Measurements from ENCODE around the gene AP2A1.

DNA sequence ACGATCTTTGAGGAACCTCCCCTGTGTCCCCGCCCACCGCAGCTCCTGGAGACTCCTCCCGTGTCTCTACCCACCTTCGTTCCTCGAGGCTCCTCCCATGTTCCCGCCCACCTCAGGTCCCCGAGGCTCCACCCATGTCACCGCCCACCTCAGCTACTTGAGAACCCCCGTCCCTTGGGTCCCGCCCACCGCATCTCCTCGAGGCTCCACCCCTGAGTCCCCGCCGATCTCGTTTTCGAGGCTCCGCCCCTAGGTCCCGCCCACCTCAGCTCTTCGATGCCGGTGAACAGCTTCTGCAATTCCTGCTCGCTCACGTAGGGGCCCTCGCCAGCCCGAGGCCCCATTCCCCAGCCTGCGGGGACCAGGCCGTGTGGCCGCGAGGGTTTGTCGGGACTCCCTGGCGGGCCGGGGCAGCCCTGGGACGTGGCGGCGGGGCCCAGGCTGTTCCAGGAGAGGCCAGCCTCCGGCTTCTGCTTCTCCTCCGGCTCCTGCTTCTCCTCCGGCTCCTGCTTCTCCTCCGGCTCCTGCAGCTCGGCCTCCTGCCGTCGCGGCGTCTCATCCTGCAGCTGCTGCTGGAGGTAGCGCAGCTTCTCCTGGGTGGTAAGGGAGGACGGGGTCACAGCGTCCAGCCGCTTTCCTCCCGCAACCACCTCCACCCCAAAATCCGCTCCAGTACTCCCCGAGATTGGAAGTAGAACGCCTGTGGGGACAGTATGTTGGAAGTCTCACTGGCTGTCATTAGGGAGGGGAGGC, 20.4 kb upstream of the AP2A1 start:
- TF ChIP-seq POLR2A (IDR thresholded peaks at IDR 0.05): no peak
- TF ChIP-seq, protein P1, sequence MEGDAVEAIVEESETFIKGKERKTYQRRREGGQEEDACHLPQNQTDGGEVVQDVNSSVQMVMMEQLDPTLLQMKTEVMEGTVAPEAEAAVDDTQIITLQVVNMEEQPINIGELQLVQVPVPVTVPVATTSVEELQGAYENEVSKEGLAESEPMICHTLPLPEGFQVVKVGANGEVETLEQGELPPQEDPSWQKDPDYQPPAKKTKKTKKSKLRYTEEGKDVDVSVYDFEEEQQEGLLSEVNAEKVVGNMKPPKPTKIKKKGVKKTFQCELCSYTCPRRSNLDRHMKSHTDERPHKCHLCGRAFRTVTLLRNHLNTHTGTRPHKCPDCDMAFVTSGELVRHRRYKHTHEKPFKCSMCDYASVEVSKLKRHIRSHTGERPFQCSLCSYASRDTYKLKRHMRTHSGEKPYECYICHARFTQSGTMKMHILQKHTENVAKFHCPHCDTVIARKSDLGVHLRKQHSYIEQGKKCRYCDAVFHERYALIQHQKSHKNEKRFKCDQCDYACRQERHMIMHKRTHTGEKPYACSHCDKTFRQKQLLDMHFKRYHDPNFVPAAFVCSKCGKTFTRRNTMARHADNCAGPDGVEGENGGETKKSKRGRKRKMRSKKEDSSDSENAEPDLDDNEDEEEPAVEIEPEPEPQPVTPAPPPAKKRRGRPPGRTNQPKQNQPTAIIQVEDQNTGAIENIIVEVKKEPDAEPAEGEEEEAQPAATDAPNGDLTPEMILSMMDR (IDR thresholded peaks at IDR 0.05): no peak

Measured in thyroid gland (tissue), 4 donors.